ENCODE results near the gene KLHL35. TPM values are rescaled to one million over a fixed set of nuclear protein-coding genes. Genes with fewer than 3 reads are reported as not detected.

KLHL35 gene
- total and polyA plus RNA-seq, 2 donors (not counting 1 experiment from before 2014, with no cell fraction given): 0.42 to 1.3 TPM

- H4K20me1 ChIP-seq (ENCODE audit: control insufficient read depth, extremely low read depth, insufficient read depth, low read length): no peaks in the 10 kb centered on the region
- no peaks in the 10 kb centered on the region for H3K4me1 ChIP-seq (ENCODE audit: control insufficient read depth, extremely low read depth, insufficient read depth, low read length)
- H3K36me3 ChIP-seq (ENCODE audit: control insufficient read depth, insufficient read depth, low read length): no peaks in the 10 kb centered on the region
- no peaks in the 10 kb centered on the region for H3K9me3 ChIP-seq (ENCODE audit: control insufficient read depth, insufficient read depth, low read depth, low read length)
- TF ChIP-seq CTCF (conservative IDR thresholded peaks at IDR 0.05 in 1 of 2, IDR thresholded peaks at IDR 0.05 in 1 of 2; ENCODE audit: low read depth in 1 of 2, low read length in 2 of 2) (no peak), EZH2 (IDR thresholded peaks at IDR 0.05; ENCODE audit: low read length, missing control alignments) (no peak)
- DNase-seq (ENCODE audit: low read depth in 2 of 2): peak; percentile 83 to 90
- H3K4me2 ChIP-seq (ENCODE audit: extremely low read depth, insufficient read depth, low read length): peak overlapping the region; percentile 62
- H2AFZ ChIP-seq (ENCODE audit: low read length): peak overlapping the region; percentile 60
- no peak overlapping the region for H3K27ac ChIP-seq (ENCODE audit: insufficient read depth, low read length)
- no peaks in the 10 kb centered on the region for H3K79me2 ChIP-seq (ENCODE audit: control insufficient read depth, insufficient read depth, low read length)
- H3K9ac ChIP-seq (ENCODE audit: insufficient read depth, low read length): peak overlapping the region; percentile 39
- H3K4me3 ChIP-seq (replicated peaks in 1 of 4; ENCODE audit: control extremely low read depth in 1 of 4, insufficient read depth in 1 of 4, low read depth in 3 of 4, low read length in 4 of 4): peak overlapping the region in 3 of 4 experiments; percentile 35 to 51 (median 48)
- peaks cover 34% of the 10 kb centered on the region for H3K27me3 ChIP-seq (ENCODE audit: control insufficient read depth, insufficient read depth, low read length)
These were observed 4.7 kb downstream of the KLHL35 start for GRCh38 chr11:75428281-75428724.

- H2AFZ ChIP-seq (ENCODE audit: low read length): no peak overlapping the region
- no peak overlapping the region for H3K9ac ChIP-seq (ENCODE audit: insufficient read depth, low read length)
- H3K36me3 ChIP-seq (ENCODE audit: control insufficient read depth, insufficient read depth, low read length): no peaks in the 10 kb centered on the region
- H4K20me1 ChIP-seq (ENCODE audit: control insufficient read depth, extremely low read depth, insufficient read depth, low read length): no peaks in the 10 kb centered on the region
- no peak overlapping the region for H3K4me3 ChIP-seq (replicated peaks in 1 of 4; ENCODE audit: control extremely low read depth in 1 of 4, insufficient read depth in 1 of 4, low read depth in 3 of 4, low read length in 4 of 4)
- H3K4me1 ChIP-seq (ENCODE audit: control insufficient read depth, extremely low read depth, insufficient read depth, low read length): no peaks in the 10 kb centered on the region
- peaks cover 24% of the 10 kb centered on the region for H3K27me3 ChIP-seq (ENCODE audit: control insufficient read depth, insufficient read depth, low read length)
- H3K79me2 ChIP-seq (ENCODE audit: control insufficient read depth, insufficient read depth, low read length): no peaks in the 10 kb centered on the region
- H3K9me3 ChIP-seq (ENCODE audit: control insufficient read depth, insufficient read depth, low read depth, low read length): no peaks in the 10 kb centered on the region
- H3K4me2 ChIP-seq (ENCODE audit: extremely low read depth, insufficient read depth, low read length): no peak overlapping the region
- H3K27ac ChIP-seq (ENCODE audit: insufficient read depth, low read length): no peak overlapping the region
- TF ChIP-seq CTCF (conservative IDR thresholded peaks at IDR 0.05 in 1 of 2, IDR thresholded peaks at IDR 0.05 in 1 of 2; ENCODE audit: low read depth in 1 of 2, low read length in 2 of 2) (no peak), EZH2 (IDR thresholded peaks at IDR 0.05; ENCODE audit: low read length, missing control alignments) (no peak)
- DNase-seq (ENCODE audit: low read depth in 2 of 2): no peak
These were observed 5.8 kb downstream of the KLHL35 start for GRCh38 chr11:75427181-75427580.

DNA sequence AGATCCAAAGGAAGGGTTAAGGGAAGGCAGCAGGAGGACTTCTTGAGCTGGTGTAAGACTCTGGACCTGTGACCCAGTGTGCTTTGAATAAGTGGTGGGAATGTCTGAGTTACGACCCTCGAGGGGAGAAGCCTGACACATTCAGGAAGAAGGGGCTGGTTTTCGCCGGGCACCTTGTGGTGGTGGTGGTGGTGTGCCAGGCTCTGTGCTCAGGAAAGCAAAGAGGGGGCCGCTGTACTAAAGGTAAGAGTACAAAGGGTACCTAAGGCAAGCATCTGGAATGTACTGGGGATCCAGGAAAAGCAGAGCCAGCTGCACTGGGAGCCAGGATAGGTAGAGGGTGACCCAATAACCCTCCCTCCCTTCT, 6.3 kb downstream of the KLHL35 start:
- H3K9me3 ChIP-seq (ENCODE audit: control insufficient read depth, insufficient read depth, low read depth, low read length): no peaks in the 10 kb centered on the region
- H3K36me3 ChIP-seq (ENCODE audit: control insufficient read depth, insufficient read depth, low read length): no peaks in the 10 kb centered on the region
- no peak for DNase-seq (ENCODE audit: low read depth in 2 of 2)

More for the DNA sequence above, 6.3 kb downstream of the KLHL35 start:
- no peak for TF ChIP-seq CTCF (conservative IDR thresholded peaks at IDR 0.05 in 1 of 2, IDR thresholded peaks at IDR 0.05 in 1 of 2; ENCODE audit: low read depth in 1 of 2, low read length in 2 of 2)
- TF ChIP-seq EZH2 (IDR thresholded peaks at IDR 0.05; ENCODE audit: low read length, missing control alignments): no peak
- Histone ChIP-seq H3K4me2 (ENCODE audit: extremely low read depth, insufficient read depth, low read length) (no peak overlapping the region), H3K4me1 (ENCODE audit: control insufficient read depth, extremely low read depth, insufficient read depth, low read length) (no peaks in the 10 kb centered on the region), H3K9ac (ENCODE audit: insufficient read depth, low read length) (no peak overlapping the region), H3K4me3 (replicated peaks in 1 of 4; ENCODE audit: control extremely low read depth in 1 of 4, insufficient read depth in 1 of 4, low read depth in 3 of 4, low read length in 4 of 4) (no peak overlapping the region), H3K79me2 (ENCODE audit: control insufficient read depth, insufficient read depth, low read length) (no peaks in the 10 kb centered on the region), H4K20me1 (ENCODE audit: control insufficient read depth, extremely low read depth, insufficient read depth, low read length) (no peaks in the 10 kb centered on the region), H2AFZ (ENCODE audit: low read length) (no peak overlapping the region), H3K27me3 (ENCODE audit: control insufficient read depth, insufficient read depth, low read length) (peaks cover 21% of the 10 kb centered on the region), H3K27ac (ENCODE audit: insufficient read depth, low read length) (no peak overlapping the region)
